Ascending aorta (tissue), 2 donors: ENCODE results near the gene VEZT. TPM values are rescaled to one million over a fixed set of nuclear protein-coding genes. Genes with fewer than 3 reads are reported as not detected.

Experiments
- DNase-seq, 2 donors: peaks; one replicate each; pipeline ENCODE4 v3.0.0-alpha.2; 2019; ENCODE audit warnings: low spot score in 2 of 2
- H3K27ac ChIP-seq, 2 donors: fragments of 200-600 bp; sonication (generic); one replicate each; pipeline ENCODE4 v1.5.1; 2016 to 2017; ENCODE audit warnings: mild to moderate bottlenecking in 1 of 2
- H3K27me3 ChIP-seq: fragments of 200-600 bp; sonication (generic); one replicate; pipeline ENCODE4 v1.5.1; 2017
- H3K36me3 ChIP-seq, 2 donors: fragments of 200-600 bp; sonication (generic); one replicate each; pipeline ENCODE4 v1.5.1; 2016
- H3K4me1 ChIP-seq, 2 donors: fragments of 200-600 bp; sonication (generic); one replicate each; pipeline ENCODE4 v1.5.1; 2016 to 2017; ENCODE audit warnings: mild to moderate bottlenecking in 1 of 2
- H3K4me3 ChIP-seq, 2 donors: fragments of 200-600 bp; sonication (generic); one replicate each; pipeline ENCODE4 v1.5.1; 2016 to 2017; ENCODE audit warnings: mild to moderate bottlenecking in 1 of 2
- H3K9me3 ChIP-seq, 2 donors: fragments of 200-600 bp; sonication (generic); one replicate each; pipeline ENCODE4 v1.5.1; 2016
- CTCF ChIP-seq, 3 experiments: fragments of 200-600 bp in 2 of 3; fragments of 450-650 bp in 1 of 3; sonication (generic) in 2 of 3; IDR thresholded peaks; one replicate each; pipeline ENCODE4 v1.5.1; 2016 to 2019; ENCODE audit warnings: antibody characterized with exemption in 3 of 3, mild to moderate bottlenecking in 1 of 3, moderate library complexity in 1 of 3
- intact Hi-C: fragments of 100-400 bp; cut with DNase I; formaldehyde crosslinking; loops from one replicate; pipeline ENCODE4 v1.15.1; 2023
- total RNA-seq: library from RNA; depleted of rRNA; stranded (reverse); fragments of >200 nt; gene quantifications from one replicate; pipeline ENCODE4 v1.1.0, GENCODE V29; 2016

The VEZT gene
- total RNA-seq, 1 donor from 2014 or later: 141 TPM

- Histone ChIP-seq H3K27me3 (no peaks in the 10 kb centered on the region), H3K4me1 (peaks cover 0 to 13% of the 10 kb centered on the region in 2 donors), H3K4me3 (no peak overlapping the region), H3K36me3 (no peaks in the 10 kb centered on the region), H3K27ac (no peak overlapping the region), H3K9me3 (no peaks in the 10 kb centered on the region)
- TF ChIP-seq CTCF (IDR thresholded peaks at IDR 0.05): no peak
- intact Hi-C loops: no loop called here
- no peak for DNase-seq
These were observed 40.3 kb upstream of the VEZT start for GRCh38 chr12:95177201-95177768.

- no peaks in the 10 kb centered on the region for H3K9me3 ChIP-seq
- no peak for TF ChIP-seq CTCF (IDR thresholded peaks at IDR 0.05)
- H3K36me3 ChIP-seq: no peaks in the 10 kb centered on the region
- H3K27ac ChIP-seq: no peak overlapping the region
- no peak overlapping the region for H3K4me3 ChIP-seq
- DNase-seq: no peak
- intact Hi-C loops: no loop called here
- H3K27me3 ChIP-seq: no peaks in the 10 kb centered on the region
- H3K4me1 ChIP-seq: peaks cover 0 to 10% of the 10 kb centered on the region in 2 donors
These were observed 39.5 kb upstream of the VEZT start for GRCh38 chr12:95178136-95178535.

DNA sequence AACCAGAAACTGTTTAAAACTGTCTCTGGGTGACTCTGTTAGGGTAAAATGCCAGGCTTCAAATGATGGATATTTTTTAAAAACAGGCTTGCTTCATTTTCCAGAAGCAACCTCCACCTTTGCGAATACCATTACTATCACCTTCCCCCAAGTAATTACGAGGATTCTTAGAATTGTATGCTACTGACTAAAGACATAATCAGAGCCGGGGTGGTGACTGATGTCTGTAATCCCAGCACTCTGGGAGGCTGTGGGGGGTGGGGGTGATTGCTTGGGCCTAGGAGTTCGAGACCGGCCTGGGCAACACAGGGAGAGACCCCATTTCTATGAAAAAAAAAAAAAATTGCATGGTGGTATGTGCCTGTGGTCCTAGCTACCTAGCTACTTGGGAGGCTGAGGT is 38.6 kb upstream of the VEZT start:
- Histone ChIP-seq H3K27me3 (no peaks in the 10 kb centered on the region), H3K4me1 (peaks cover 0 to 2% of the 10 kb centered on the region in 2 donors), H3K4me3 (no peak overlapping the region), H3K9me3 (no peaks in the 10 kb centered on the region), H3K36me3 (no peaks in the 10 kb centered on the region), H3K27ac (no peak overlapping the region)
- no peak for DNase-seq
- no peak for TF ChIP-seq CTCF (IDR thresholded peaks at IDR 0.05)
- intact Hi-C loops: no loop called here

DNA sequence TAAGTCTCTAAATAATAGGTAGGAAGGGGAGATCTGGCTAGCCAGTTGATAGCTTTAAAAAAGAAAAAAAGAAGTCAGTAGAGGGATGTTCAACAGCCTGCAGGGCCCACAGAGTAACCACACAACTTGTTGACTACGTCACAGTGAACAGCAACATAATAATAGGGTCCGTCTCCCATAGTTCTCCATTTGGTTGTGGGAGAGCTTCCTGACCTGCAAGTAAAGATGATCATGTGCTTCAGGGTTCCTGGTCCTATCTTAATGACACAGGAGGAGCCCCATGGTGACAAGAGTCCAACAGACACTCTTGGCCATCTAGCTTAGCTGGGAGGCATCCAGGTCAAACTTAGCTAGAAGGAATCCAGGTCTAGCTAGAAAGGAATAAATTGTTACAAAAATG is 36.5 kb upstream of the VEZT start:
- no peak overlapping the region for H3K27ac ChIP-seq
- DNase-seq: no peak
- intact Hi-C loops: no loop called here
- no peak overlapping the region for H3K4me3 ChIP-seq
- no peaks in the 10 kb centered on the region for H3K36me3 ChIP-seq
- H3K9me3 ChIP-seq: no peaks in the 10 kb centered on the region
- TF ChIP-seq CTCF (IDR thresholded peaks at IDR 0.05): no peak
- H3K27me3 ChIP-seq: no peaks in the 10 kb centered on the region
- H3K4me1 ChIP-seq: no peaks in the 10 kb centered on the region

DNA sequence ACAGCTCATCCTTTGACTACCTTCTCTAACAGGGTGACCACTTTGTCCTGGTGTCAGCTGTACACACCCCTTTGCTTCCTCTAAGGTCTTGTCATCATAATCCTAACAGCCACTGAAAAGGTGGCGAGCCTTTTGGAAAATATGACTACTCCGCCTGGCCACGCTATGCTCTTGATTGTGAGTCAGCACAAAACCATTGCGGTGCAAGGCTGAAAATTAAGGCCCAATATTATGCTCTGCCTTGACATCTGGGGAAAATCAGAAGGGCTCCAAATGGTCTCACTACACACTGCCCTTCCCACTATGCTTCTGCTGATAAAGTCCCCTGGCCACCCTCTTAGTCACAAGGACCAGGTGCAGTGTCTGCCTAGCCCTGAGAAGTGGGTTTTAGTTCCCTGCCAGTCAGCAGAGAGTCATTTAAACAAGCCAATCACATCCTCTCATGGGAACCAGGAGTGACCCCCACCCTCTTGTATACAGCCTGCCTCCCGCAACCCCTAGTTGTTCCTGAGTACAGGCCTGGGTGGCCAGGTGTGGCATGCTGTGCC is 34.7 kb upstream of the VEZT start:
- no peaks in the 10 kb centered on the region for H3K36me3 ChIP-seq
- H3K27me3 ChIP-seq: no peaks in the 10 kb centered on the region
- no peaks in the 10 kb centered on the region for H3K4me1 ChIP-seq
- intact Hi-C loops: no loop called here
- TF ChIP-seq CTCF (IDR thresholded peaks at IDR 0.05): no peak
- no peak overlapping the region for H3K4me3 ChIP-seq
- H3K9me3 ChIP-seq: no peaks in the 10 kb centered on the region
- no peak overlapping the region for H3K27ac ChIP-seq
- no peak for DNase-seq

DNA sequence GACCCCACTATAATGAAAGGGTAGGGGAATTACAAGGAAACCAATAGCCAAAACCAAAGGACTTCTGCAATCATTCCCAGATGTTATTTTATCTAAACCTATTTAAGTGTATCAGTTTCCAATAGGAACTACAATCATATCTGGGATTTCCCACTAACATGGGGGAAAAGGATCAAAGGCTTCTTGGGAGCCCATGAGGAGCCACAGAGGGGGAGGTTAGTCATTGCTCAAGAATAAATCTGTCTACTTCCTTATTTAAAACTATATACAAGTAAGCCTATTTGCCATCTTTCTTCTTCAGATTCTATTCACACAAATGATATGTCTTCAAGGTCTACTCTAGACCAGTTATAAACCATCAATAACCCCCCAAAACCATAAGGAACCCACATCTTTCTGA is 33.5 kb upstream of the VEZT start:
- Histone ChIP-seq H3K4me1 (no peaks in the 10 kb centered on the region), H3K9me3 (no peaks in the 10 kb centered on the region), H3K27me3 (no peaks in the 10 kb centered on the region), H3K36me3 (peaks cover 0 to 2% of the 10 kb centered on the region in 2 donors), H3K4me3 (no peak overlapping the region), H3K27ac (no peak overlapping the region)
- intact Hi-C loops: no loop called here
- no peak for TF ChIP-seq CTCF (IDR thresholded peaks at IDR 0.05)
- no peak for DNase-seq
